ENCODE data around the gene SMAD3.

The SMAD3 gene

DNA sequence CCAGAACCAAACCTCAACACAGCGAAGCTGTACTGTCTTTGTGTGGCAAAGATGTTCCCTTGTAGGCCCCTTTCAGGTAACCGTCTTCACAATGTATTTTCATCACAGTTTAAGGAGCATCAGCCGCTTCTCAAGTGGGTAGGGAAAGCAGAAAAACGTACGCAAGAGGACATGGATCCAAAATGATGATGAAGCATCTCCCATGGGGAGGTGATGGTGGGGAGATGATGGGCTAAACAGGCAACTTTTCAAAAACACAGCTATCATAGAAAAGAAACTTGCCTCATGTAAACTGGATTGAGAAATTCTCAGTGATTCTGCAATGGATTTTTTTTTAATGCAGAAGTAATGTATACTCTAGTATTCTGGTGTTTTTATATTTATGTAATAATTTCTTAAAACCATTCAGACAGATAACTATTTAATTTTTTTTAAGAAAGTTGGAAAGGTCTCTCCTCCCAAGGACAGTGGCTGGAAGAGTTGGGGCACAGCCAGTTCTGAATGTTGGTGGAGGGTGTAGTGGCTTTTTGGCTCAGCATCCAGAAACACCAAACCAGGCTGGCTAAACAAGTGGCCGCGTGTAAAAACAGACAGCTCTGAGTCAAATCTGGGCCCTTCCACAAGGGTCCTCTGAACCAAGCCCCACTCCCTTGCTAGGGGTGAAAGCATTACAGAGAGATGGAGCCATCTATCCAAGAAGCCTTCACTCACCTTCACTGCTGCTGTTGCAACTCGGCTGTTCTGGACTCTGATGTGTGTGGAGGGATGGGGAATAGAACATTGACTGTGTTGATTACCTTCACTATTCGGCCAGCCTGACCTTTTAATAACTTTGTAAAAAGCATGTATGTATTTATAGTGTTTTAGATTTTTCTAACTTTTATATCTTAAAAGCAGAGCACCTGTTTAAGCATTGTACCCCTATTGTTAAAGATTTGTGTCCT is 129.0 kb downstream of the SMAD3 start:
- no peak for DNase-seq (ENCODE audit: low read depth in 2 of 3, low spot score in 2 of 3)

DNA sequence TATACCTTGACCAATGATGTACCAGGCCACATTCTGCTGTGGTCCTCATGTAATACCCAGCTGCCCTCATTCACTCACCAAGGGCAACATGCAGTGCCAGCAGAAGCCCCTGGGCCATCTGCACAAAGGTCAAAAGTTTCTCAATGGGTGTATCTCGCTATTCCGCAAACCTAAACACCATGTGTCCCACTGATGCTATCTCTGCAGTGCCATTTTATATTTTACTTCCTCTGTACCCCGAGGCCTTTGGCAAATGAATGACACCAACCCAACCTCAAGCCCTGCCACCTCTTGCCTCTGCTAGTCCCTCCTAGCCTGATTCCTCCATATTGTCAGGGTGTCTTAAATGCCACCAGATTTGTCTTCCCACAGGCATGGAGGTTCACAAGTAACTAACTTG is 129.9 kb downstream of the SMAD3 start:
- DNase-seq (ENCODE audit: low read depth in 2 of 3, low spot score in 2 of 3) = no peak

DNA sequence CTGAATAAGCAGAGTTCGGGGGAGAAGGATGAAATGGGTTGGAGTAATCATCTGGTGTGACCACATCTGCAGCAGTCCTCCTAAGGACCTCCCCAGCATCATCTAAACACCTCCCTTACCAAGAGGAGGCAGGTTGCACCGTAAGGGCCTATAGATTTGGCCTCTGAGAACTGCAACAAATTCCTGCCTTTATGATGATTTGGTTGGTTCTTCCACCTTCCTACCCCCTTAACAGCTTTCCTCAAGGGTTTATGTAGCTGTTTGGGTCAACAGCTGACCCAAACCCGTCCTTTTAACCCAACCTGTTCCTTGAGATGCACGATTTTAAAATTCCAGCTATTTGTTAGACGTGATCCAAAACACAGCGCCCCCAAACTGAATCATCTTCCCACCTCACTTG is 130.8 kb downstream of the SMAD3 start:
- no peak for DNase-seq (ENCODE audit: low read depth in 2 of 3, low spot score in 2 of 3)

DNA sequence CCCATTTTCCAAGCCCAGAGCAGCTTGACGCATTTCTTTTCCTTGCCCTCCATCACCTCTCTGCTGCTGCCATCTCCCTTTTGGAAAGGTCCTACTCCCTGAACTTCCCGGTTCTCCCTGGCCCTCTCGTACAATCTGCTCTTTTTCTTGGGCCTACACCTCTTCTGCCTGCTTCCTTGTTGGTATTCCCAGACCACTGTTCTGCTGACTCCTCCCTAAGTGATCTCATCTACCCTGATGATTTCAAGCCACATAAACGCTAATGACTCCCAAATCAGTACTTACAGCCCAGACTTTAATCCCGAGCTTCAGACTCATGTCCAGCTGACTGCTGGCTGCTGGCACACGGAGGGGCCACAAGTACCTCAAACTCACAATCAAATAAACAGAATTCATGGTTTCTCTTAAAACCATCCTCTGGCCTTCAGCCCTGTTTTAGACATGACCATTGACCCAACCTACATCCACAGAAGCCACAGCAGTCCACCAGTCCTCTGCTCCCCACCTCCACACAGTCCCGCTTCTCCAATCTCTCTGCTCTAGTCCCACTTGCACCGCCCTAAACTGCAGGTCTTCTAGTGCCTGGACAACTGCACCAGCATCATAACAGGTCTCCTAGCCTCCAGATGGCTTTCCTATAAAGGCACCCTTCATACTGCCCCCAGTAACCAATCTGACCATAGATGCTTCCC is 131.4 kb downstream of the SMAD3 start:
- no peak for DNase-seq (ENCODE audit: low read depth in 2 of 3, low spot score in 2 of 3)

DNA sequence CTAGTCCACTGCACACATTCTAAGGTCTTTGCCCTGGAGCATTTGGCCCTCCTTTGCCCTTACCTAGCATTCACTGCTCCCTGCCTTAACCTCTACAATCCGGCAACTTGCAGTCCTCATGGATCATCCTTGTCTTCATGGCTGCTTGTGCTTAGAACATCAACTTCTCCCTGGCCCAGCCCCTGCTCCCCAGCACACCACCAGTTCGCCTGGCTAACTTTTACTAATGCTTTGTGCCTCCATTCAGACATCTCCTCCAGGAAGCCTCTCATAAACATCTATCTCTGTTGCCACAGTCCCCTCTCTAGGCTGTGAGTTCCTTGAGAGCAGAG is 131.9 kb downstream of the SMAD3 start:
- DNase-seq (ENCODE audit: low read depth in 2 of 3, low spot score in 2 of 3) = no peak

DNA sequence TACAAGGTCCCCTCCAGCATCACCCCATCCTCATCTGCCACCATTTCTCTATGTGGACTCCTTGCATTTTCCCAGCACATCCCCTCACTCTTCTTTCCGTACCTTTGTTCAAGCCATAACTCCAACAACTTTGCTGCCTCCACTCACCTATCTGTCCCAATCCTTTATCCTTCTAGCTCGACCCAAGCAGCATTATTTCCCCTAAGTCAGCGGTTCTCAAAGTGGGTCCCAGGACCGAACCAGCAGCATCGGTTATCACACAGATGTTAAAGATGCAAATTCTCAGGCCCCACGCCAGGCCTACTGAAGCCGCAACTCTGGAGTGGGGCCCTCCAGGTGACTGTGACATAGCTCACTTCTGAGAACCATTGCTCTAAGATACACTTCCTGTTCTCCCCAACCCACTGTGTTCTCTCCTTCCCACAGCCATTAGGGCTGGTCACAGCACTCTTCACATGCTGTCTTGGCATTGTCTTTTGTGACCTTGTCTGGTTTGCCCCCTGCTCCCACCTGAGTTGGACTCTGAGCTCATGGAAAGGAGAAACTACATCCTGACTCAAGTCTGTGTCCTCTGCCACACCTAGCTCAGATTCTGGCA is 132.9 kb downstream of the SMAD3 start:
- DNase-seq (ENCODE audit: low read depth in 2 of 3, low spot score in 2 of 3) = no peak

DNA sequence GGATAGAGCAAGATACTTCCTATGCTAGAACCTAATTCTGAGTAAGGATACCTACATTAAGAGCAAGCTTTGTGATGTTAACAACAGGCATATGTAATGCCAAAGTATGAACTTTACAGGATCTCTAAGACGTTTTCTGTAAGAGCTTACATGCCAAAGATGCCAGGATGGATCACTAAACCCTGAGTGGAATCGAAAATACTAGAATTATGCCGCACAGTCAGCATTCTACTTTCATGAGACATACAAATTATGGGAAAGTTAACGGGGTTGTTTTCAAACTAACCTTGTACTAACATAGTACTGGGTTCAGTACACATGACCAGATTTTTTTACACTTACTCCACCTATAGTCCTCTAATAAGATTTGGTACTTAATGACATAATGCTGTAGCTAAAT is 134.0 kb downstream of the SMAD3 start:
- no peak for DNase-seq (ENCODE audit: low read depth in 2 of 3, low spot score in 2 of 3)

DNA sequence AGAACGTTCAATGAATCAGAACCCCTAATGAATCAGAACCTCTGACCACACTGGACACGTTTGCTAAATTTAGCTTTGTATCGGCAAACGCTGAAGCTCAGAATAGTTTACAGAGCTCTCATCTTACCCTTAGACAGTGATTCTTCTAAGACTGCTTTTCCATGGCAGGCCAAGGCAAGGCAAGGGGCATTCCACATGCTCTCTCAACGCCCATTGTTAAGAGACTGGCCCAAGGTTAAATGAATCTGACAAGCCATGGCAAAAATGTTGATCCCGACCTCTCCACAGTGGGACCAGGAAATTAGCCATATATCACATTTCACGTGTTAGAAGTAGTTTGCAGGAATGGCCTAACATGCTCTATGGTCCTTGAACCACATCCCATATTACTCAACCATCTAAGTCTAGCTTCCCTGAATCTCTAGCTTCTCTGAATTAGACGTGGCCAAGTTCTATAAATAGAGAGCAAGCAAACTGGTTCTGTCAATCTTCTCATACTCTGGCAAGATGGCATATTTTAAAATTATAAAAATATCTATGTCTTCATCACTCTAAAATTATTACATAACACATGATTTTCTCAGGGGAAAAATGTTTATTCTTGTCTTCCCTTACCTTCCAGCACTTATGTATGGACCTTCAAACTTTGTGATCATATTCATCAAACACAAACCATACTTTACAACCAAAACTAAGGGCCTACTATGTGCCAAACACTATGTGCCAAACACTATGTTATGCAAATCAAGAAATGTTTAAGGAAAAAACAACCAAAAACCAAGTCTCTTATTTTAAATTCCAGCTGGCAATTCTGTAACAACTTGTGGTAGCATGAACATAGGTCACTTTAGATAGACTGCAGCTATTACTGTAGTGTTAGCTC is 134.7 kb downstream of the SMAD3 start:
- no peak for DNase-seq (ENCODE audit: low read depth in 2 of 3, low spot score in 2 of 3)

DNA sequence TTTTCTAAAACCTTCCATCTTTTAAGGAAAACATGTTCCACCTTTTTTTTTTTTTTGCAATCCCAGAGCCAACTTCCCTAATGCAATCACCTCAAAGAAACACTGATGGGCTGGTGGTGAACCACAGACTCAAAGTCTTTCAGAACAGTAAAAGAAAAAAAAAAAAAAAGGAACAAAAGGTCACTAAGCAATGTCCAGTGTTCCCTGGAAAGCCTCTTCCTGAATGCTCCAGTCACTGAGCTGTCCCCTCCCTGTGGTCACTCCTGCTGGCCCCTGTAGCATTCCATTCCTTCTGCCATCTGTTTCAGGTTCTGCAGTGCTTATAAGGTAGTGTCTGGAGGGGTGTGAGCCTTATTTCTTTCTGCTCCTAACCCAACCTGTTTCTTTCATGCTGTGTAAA is 135.7 kb downstream of the SMAD3 start:
- no peak for DNase-seq (ENCODE audit: low read depth in 2 of 3, low spot score in 2 of 3)

DNA sequence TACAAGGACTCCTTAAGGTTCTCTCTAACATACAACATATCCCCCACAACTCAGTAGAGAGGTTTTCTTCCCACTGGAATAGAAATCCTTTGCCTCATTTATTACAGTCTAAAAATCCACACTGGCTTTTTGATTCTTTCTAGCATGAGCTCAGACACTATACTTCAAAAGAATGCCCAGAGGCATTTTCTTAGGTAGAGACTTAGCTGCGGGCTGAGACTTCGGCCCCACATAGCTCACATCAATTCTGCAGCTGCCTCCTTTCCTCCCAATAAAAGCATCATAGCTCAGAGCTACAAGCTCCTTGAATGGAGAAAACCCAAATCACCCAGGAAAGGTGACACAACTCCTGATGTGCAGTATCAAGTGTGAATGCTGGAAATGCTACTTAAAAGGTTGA is 136.7 kb downstream of the SMAD3 start:
- no peak for DNase-seq (ENCODE audit: low read depth in 2 of 3, low spot score in 2 of 3)

DNA sequence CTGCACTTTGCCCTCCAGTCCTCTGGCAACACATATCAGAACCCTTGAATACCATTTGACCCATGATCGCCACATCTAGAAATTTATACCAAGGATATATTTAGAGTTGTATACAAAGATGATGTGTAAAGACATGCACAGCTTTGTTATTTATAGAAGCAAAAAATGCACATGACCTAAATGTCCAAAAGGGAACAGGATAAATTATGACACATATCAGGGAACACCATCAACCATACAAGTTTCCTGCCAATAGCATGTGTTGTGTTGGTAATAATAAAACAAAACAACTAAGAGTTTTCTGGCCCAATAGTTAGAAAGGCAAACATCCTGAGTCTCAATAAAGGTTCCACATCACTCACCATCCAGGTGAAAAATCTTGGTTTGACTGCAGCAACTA is 137.6 kb downstream of the SMAD3 start:
- no peak for DNase-seq (ENCODE audit: low read depth in 2 of 3, low spot score in 2 of 3)

DNA sequence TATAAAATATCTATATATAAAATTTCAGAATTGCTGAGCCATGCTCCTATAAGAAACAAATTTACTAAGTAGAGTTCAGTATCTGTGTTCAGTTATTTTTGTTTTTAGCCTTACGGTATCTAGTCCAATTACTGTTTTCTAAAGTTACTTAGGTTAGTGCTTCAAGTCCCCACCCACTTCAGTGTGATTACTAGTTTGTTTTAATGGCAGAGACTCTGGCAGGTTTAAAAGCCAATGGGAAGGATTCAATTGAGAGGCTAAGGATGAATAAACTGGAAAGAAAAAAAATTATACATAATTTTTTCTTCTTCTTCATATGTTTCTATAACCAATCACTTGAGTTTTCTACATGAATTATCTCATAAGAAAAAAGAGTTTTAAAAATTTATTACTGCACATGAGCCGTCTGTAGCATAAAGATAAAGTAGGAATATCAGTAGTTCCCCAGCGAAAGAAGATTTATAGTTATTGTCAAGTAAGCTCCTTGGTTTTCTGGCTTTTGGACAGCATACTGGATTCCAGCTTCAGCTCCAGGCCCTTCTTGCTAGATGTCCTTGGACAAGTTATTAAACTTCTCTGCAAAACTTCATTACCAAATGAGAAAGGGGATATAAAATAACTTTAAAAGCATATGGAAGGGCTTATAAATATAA is 142.3 kb downstream of the SMAD3 start:
- DNase-seq (ENCODE audit: low read depth in 2 of 3, low spot score in 2 of 3) = no peak

DNA sequence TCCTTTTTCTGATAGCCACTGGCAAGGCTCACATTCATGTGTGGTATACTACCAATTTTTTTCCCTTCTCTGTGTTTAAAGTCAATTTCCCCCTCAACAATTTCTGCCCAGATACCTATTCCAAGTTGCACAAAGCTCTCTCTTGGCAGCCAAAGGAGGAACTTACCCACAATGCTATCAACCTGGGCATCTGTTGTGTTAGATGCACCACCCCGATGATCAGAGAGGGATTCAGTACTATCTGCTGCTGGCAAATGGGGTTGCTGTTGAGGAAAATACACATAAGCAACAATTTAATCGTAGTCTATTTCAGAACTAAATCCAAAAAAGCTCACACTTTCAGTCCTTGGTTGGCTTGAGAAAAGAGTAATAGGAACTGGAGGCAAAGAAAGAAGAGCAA is 143.0 kb downstream of the SMAD3 start:
- DNase-seq (ENCODE audit: low read depth in 2 of 3, low spot score in 2 of 3) = no peak

DNA sequence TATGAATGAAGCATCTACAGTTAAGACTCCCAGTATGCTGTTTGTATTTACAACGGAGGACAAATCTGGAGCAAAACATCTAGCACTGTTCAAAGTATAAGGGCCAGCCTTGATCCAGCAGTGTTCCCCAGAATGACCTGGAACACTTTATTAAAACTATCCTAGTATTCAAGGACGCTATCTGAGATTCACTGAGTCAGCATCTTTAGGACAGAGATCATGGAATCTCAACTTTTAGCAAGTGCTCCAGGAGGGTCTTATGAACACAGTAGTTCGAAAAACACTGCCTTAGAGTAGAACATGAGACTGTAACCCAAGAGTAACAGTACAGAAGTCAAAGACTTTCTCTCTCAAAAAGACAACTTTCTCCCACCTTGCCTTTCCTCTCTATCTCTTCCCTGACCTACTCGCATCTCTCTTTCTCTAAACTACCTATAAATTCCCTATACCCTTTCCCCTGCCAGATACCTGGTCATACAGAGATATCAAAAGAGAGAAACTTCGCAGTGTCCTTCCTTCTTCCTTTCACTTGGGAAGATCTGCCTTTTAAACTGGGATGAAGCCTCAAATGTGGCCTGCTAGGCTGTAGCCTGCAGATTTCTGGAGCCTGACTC is 145.3 kb downstream of the SMAD3 start:
- DNase-seq (ENCODE audit: low read depth in 2 of 3, low spot score in 2 of 3) = no peak

DNA sequence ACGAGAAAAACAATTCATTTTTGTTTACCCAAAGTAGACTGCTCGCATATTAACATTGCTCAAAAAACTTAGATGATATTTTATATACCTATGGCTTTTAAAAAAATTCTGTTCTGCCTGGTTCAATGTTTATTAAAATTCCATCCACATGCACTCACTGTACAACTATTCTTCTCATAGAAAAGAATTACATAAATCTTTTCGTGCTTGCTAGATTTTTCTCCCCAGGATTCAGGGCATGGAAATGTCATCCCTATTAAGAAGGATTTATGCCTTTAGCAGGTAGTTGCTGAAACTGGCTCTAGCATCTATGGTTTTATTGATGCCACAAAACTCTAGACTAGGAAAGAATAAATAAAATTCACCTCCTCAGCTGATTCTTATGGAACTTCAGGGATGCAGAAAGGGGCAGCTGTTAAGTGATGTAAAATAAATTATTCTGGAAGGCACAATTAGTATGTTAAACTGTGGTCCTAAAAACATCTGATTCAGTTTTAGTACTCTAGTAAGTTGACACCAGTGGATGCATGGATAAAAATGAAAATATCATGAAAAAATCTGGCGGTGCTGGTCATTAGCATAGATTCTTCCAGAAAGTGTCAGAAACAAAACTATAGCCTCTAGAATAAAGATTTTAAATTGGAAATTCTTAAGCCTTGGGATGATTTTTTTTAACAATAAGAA is 147.4 kb downstream of the SMAD3 start:
- DNase-seq (ENCODE audit: low read depth in 2 of 3, low spot score in 2 of 3) = no peak

DNA sequence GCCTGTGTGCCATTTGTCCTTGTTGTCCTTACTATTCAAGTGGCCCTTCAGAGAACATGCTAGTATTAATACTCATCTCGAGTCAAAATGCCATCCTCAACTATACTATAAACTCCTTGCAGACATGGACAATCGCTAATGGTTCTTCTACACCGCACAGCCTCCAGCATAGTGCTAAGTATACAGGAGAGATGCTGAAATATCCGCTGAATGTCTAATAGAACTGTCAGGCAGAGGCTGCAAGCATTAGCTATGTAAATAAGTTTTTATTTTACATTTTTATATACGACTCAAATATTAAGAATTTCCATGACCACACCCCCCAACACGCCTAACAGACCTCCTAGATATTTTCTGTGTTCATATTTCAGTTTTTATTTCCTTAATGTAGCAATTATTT is 149.7 kb downstream of the SMAD3 start:
- no peak for DNase-seq (ENCODE audit: low read depth in 2 of 3, low spot score in 2 of 3)

DNA sequence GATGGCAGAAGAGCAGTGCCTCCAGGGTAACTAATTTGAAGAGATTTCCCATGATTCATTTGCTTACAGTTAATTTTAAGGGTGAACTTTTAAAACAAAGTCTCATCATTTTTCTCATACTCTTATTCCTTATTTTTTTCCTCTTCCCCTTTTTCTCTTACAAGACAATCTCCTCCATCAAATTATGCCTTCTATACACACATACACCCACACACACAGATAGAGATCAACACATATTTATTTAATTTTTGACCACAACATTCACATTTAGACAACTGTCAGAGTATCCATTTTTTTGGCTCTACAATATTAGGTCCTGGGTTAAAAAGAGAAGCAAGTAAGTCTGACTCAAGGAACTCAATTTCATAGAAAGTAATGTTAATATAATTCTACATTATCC is 151.5 kb downstream of the SMAD3 start:
- no peak for DNase-seq (ENCODE audit: low read depth in 2 of 3, low spot score in 2 of 3)

DNA sequence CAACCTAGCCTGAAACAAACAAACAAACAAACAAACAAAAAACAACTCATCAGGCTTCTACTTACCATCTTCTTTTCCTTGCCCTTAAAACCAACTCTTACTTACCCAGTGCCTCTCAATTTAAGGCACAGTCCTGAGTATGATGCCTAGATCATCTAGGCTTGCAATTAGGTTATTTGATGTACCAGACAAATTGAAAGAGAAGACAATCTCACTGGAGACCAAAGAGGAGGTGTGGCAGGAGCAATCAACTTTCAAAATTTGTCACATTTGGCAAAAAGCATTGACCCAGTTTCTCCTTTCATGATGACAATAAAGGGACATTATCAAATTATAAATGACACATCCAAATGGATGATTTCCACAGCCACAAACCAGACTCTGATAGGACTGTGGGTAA is 153.0 kb downstream of the SMAD3 start:
- DNase-seq (ENCODE audit: low read depth in 2 of 3, low spot score in 2 of 3) = no peak

DNA sequence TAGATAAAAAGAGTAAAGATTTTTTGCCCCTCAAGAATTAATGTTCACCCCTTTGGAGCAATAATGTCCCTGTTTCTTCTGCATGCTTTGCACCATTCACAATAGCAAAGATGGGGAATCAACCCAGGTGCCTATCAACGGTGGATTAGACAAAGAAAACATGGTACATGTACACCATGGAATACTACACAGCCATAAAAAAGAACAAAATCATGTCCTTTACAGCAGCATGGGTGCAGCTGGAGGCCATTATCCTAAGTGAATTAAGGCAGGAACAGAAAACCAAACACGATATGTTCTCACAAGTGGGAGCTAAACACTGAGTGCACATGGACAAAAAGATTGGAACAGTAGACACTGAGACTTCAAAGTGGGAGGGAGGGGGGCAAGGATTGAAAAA is 153.9 kb downstream of the SMAD3 start:
- DNase-seq (ENCODE audit: low read depth in 2 of 3, low spot score in 2 of 3) = no peak

DNA sequence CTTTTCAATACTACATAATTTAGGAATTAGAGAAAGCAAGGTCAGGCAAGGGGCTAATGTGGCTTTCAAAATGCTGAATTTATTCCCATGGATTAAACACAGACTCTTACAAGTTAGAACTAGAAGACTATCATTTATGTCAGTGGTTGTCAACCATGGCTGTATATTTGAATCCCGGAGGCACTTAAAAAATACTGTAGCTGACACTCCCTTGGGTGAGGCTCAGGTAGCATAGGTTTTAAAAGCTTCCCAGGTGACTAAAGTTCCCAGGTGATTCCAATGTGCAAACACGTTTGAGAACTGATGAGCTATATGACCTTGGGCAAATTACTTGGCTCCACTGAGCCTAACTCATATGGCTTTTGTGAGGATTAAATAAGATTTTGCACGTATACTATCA is 159.5 kb downstream of the SMAD3 start:
- no peak for DNase-seq (ENCODE audit: low read depth in 2 of 3, low spot score in 2 of 3)

All from activated CD8-positive, alpha-beta memory T cell treated with anti-CD3 and anti-CD28 coated beads for 48 hours (primary cell).